Neutrophil (primary cell): ENCODE measurements around the gene MKRN1.

Source experiments
- H3K27ac ChIP-seq: fragments of 200-600 bp; sonication (generic); 2 replicates; pipeline ENCODE4 v1.5.1; 2016; ENCODE audit warnings: mild to moderate bottlenecking, moderate library complexity
- H3K27me3 ChIP-seq: fragments of 200-600 bp; sonication (generic); 2 replicates; pipeline ENCODE4 v1.6.0; 2016; ENCODE audit warnings: mild to moderate bottlenecking
- H3K36me3 ChIP-seq: fragments of 200-600 bp; sonication (generic); 2 replicates; pipeline ENCODE4 v1.5.1; 2017
- H3K4me1 ChIP-seq, 2 experiments: fragments of 200-600 bp in 1 of 2; sonication (generic) in 1 of 2; 1 replicate in 1 of 2; 2 replicates in 1 of 2; pipeline versions ENCODE4 v1.5.1 to v1.6.1; 2013 to 2016; ENCODE audit warnings: low read depth in 1 of 2, low read length in 1 of 2, mild to moderate bottlenecking in 1 of 2, moderate library complexity in 1 of 2; ENCODE audit not compliant: control insufficient read depth in 1 of 2, insufficient read depth in 1 of 2
- H3K4me3 ChIP-seq, 2 experiments: fragments of 200-600 bp in 1 of 2; sonication (generic) in 1 of 2; 1 replicate in 1 of 2; 2 replicates in 1 of 2; pipeline ENCODE4 v1.5.1; 2013 to 2016; ENCODE audit warnings: low read depth in 1 of 2, low read length in 1 of 2, mild to moderate bottlenecking in 1 of 2, moderate library complexity in 1 of 2
- H3K9me3 ChIP-seq: fragments of 200-600 bp; sonication (generic); 2 replicates; pipeline ENCODE4 v1.5.1; 2016
- CTCF ChIP-seq: fragments of 200-600 bp; sonication (generic); IDR thresholded peaks from 2 replicates; pipeline ENCODE4 v1.5.1; 2016; ENCODE audit warnings: antibody characterized with exemption

The MKRN1 gene

DNA sequence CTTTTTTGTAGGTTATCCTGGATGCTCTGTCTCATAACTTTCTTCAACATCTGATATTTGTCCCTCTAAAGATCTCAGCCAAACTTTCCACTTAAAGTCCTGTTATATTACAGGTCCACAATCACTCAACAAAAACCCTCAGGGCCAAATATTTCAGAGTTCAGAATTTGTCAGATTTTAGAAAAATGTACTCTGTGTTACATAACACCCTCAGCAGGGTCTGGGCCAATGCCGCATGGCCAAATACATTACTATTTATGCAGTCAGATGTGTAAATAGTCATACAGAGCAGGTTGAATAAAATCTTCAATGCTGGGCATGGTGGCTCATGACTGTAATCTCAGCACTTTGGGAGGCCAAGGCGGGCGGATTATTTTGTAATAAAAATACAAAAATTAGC lies 63.9 kb downstream of the MKRN1 start:
- H3K9me3 ChIP-seq = no peaks in the 10 kb centered on the region
- no peaks in the 10 kb centered on the region for H3K4me1 ChIP-seq
- peaks cover 3% of the 10 kb centered on the region for H3K27me3 ChIP-seq
- peaks cover 65% of the 10 kb centered on the region for H3K36me3 ChIP-seq
- H3K27ac ChIP-seq = no peak overlapping the region
- no peak for TF ChIP-seq CTCF
- no peak overlapping the region for H3K4me3 ChIP-seq

DNA sequence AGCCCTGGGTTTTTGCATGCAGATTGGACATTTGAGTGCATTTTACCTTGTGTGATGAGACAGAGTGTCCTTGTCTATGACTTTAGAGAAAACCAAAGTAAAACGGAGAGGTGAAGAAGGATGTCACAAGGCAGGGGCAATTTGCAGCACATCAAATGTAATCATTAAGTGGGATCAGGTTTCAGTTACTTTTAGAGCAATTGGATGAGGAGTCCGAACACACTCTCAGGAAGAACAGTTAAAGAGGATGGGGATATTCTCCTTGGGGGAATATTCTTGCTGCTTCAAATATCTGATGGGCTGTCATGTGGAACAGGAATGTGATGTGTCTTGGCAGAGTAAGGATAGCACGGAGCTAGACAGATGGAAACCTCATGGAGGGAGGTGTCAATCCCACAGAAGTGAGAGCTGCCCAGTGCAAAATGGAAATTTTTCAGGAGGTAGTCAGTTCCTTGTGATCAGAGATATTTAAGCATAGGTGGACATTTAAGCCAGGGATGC lies 74.7 kb downstream of the MKRN1 start:
- Histone ChIP-seq H3K4me1 (peaks cover 48 to 53% of the 10 kb centered on the region in 2 experiments), H3K9me3 (no peaks in the 10 kb centered on the region), H3K27me3 (no peaks in the 10 kb centered on the region), H3K4me3 (peak overlapping the region in 1 of 2 experiments; percentile 62), H3K36me3 (peaks cover 22% of the 10 kb centered on the region), H3K27ac (peak overlapping the region; percentile 71)
- TF ChIP-seq CTCF = no peak

DNA sequence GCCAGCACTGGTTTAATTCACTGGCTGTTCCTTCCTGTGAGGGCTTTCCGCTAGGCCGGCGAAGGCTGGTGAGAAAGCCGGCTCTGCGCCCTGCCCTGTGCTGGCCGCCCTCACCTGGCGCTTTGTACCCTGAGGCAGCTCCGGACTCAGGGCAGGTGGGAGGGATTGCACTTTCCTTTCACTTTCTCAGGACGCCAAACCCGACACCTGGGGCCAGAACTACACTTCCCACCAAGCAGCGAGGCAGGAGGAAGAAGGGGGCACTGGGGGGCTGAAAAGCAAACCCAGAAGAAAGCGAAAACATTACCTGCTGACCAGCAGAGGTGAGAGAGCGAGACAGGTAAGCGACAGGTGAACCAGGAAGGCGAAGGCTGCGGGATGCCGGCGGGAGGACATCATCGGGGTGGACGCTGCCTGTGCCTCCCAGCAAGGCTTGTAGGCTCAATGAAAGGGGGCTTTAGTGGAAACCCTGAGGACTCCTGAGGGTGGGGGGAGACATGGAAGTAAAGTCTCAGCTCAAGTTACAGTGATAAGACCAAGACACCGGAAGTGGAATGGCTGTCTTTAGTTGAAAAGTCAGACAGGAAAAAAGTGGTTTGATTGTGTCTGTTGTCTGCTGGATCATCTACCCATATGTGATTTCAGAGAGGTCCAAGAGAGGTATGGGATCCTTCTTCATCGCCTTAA lies 75.3 kb downstream of the MKRN1 start, which contains the start of gene RAB19:
Gene RAB19 (plus strand): TSS at position 181 of the 687 bp plus-strand sequence. CDS start 3,589 bp downstream, outside the sequence.
- H3K9me3 ChIP-seq = no peaks in the 10 kb centered on the region
- H3K4me3 ChIP-seq = peak within 1 kb of the TSS; percentile 62 to 64
- H3K4me1 ChIP-seq = peaks cover 50 to 58% of the 10 kb centered on the region in 2 experiments
- TF ChIP-seq CTCF = no peak
- H3K27ac ChIP-seq = peak within 1 kb of the TSS; percentile 71
- H3K27me3 ChIP-seq = no peaks in the 10 kb centered on the region
- H3K36me3 ChIP-seq = peaks cover 16% of the 10 kb centered on the region
